Fibroblast of mammary gland (primary cell): ENCODE results near the gene SLC35F3.

Experiments
- DNase-seq: peaks from one replicate; pipeline ENCODE4 v3.0.0-alpha.2; 2010; ENCODE audit warnings: low read depth
- H3K4me3 ChIP-seq: 2 replicates; pipeline ENCODE4 v1.5.1; 2011; ENCODE audit warnings: low read depth, mild to moderate bottlenecking, low read length, moderate library complexity; ENCODE audit not compliant: control insufficient read depth
- TF ChIP-seq, protein P1 (sequence below): conservative IDR thresholded peaks from 2 replicates; pipeline ENCODE4 v1.5.1; 2011; ENCODE audit warnings: low read depth, low read length, inconsistent platforms; ENCODE audit not compliant: control insufficient read depth, insufficient read depth

The SLC35F3 gene

DNA sequence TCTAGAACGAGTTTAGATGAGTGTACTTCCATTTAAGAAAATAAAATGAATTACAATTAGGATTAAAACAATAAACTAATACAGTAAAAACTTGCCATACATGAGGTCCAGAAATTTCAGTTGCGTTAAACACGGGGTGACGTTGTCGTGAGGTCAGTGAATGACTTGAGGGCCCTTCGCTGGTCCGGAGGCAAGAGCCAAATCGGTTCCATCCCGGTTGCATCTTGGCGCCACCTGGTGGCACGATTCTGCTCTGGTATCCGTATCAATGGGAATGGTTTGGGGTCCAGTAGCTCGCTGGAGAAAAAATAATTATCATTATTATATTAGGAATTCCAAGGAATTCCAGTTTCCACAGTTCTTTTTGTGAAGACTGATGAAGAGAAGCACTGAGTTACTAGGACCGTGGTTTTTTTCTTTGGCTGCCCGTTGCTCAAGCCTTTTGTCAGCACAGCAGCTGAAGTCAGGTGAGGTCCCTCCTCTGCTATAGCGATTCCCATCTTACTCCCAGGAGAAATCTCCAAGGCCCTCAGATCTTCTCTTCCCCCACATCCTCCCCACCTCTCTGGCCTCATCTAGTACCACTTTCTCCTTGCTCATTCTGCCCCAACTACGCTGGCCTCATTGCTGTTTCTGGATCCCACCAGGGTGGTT lies 161.4 kb downstream of the SLC35F3 start:
- no peak overlapping the region for H3K4me3 ChIP-seq
- TF ChIP-seq, protein P1, sequence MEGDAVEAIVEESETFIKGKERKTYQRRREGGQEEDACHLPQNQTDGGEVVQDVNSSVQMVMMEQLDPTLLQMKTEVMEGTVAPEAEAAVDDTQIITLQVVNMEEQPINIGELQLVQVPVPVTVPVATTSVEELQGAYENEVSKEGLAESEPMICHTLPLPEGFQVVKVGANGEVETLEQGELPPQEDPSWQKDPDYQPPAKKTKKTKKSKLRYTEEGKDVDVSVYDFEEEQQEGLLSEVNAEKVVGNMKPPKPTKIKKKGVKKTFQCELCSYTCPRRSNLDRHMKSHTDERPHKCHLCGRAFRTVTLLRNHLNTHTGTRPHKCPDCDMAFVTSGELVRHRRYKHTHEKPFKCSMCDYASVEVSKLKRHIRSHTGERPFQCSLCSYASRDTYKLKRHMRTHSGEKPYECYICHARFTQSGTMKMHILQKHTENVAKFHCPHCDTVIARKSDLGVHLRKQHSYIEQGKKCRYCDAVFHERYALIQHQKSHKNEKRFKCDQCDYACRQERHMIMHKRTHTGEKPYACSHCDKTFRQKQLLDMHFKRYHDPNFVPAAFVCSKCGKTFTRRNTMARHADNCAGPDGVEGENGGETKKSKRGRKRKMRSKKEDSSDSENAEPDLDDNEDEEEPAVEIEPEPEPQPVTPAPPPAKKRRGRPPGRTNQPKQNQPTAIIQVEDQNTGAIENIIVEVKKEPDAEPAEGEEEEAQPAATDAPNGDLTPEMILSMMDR: peak; percentile 80
- DNase-seq: peak; percentile 60

DNA sequence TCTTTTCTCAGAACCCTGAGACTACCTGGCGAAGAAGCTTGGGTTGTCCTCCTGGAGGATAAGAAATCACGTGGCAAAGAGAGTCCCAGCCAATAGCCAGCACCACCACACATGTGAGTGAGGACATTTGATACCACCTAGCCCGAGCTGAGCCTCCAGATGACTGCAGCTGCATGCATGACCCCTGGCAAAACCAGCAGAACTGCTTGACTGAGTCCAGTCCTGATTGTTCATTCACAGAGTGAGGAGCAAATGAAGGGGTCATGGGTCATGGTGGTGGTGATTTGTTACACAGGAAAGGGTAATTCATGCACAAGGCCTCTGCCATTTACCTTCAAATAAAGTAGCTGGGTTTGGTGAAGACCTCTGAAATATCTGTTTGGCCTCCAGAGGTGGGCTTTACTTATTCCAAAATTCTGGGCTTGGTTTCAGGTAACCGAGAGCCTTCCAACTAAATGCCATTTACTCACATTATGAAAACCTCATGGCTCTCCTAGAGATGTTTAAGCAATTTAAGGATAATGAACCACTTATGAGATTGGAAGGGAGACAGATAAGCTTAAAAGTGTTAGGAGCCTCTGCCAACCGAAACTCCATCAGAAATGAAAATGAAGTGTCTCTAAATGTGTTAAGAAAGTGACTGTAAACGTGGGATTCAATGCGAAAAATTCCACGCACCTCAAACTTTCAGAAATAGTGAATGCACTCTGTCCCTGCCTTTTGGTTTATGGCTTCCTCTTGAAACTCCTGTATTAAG lies 163.3 kb downstream of the SLC35F3 start:
- DNase-seq: no peak
- TF ChIP-seq, protein P1: no peak

DNA sequence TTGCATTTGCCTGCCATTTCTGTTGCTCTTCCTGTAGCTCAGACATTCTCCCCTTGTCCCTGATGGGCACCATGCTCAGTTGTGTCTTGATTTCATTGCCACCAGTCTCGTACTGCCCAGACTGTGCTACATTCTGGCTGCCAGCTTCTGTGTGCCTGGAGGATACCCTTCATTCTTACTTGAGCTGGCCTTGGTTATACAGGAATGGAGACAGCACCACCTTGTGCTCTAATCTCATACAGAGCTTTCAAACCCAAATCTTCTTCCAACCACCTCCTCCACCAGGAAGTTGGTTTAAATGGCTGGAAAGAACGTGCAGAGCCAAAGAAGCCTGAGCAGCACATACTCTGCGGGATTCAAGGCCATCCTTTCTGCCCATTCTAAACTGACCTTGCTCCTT lies 165.3 kb downstream of the SLC35F3 start:
- DNase-seq: no peak
- no peak overlapping the region for H3K4me3 ChIP-seq
- TF ChIP-seq, protein P1: no peak

More for the DNA sequence above, 163.3 kb downstream of the SLC35F3 start:
- no peak overlapping the region for H3K4me3 ChIP-seq

DNA sequence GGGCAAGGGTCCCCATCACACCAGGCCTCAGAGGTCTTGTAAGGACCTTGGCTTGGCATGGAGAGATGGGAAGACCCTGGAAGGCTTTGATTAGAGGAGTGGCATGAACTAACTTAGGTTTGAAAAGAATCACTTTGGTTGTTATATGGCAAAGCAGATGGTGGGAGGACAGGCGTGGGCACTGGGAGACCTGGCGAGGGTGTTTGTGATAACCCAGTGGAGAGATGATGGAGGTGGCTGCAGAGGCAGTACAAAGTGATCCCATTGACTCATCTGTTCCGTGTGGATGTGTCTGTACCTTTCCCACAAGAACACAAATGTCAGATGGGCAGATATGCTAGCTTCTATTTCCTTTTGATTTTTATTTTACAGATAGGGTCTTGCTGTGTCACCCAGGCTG lies 168.3 kb downstream of the SLC35F3 start:
- no peak overlapping the region for H3K4me3 ChIP-seq
- no peak for DNase-seq
- TF ChIP-seq, protein P1: no peak

DNA sequence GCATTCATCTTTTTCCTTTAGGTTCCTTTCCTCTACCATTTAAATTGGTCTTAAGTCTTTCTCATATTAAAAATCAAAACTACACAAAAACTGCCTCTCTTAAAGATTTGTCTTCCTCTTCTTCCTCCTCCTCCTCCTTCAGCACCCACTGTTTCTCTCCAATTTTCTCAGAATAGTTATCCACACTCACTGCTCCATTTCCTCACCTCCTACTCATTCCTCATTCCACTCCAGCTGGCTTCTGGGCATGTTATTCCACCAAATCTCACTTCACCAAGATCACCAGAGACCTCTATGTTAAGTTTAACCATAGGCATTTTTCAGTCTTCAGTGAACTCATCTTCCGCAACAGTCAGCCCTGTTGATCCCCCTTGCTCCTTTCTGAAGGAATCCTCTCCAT lies 173.7 kb downstream of the SLC35F3 start:
- H3K4me3 ChIP-seq: no peak overlapping the region
- DNase-seq: no peak
- TF ChIP-seq, protein P1: no peak

DNA sequence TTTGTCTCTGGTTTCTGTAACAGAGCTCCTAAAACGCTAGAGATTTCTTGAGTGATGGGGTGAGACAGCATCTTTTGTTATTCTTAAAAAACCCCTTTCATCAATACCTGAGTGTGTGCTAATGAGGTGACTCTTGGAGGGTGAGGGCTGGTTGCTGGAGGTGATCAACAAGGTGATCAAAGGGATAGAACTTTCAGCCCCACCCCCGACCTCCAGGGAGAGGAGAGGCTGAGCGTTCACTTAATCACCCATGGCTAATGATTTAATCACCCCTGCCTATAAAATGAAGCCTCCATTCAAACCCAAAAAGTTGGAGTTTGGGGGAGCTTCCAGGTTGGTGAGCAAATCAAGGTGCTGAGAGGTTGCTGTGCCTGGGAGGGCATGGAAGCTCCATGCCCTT lies 175.4 kb downstream of the SLC35F3 start:
- TF ChIP-seq, protein P1: no peak
- H3K4me3 ChIP-seq: no peak overlapping the region
- no peak for DNase-seq

DNA sequence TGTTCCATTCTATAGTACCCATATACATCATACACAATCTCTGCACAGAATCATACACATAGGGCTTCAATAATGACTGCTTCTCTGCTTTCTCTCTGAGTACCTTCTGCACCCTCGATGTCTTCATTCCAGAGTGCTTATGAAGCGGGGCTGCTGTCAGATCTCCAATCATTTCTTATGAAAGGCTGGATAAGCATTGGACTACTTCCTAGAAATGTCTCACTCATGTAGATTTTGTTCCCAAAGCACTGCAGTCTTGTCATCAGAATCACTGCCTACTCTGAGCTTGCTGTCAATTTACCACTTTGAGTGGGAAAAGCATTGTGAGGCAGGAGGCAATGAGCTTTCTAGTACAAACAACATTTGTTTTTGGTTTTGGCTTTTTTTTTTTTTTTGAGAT lies 179.0 kb downstream of the SLC35F3 start:
- TF ChIP-seq, protein P1: no peak
- no peak for DNase-seq
- no peak overlapping the region for H3K4me3 ChIP-seq
